Upper lobe of left lung (tissue), 4 donors: ENCODE measurements around the gene ZC3H14.

ENCODE experiments used
- EP300 ChIP-seq, 4 donors: sonication (generic); formaldehyde crosslinking; IDR thresholded peaks; one replicate each; pipeline ENCODE4 v1.5.1; 2017; ENCODE audit warnings: antibody characterized with exemption in 4 of 4, control low read depth in 2 of 4
- POLR2AphosphoS5 ChIP-seq, 2 donors: sonication (generic); formaldehyde crosslinking; IDR thresholded peaks; one replicate each; pipeline ENCODE4 v1.5.1; 2017; ENCODE audit warnings: antibody characterized with exemption in 2 of 2
- TF ChIP-seq, protein P1 (sequence below), 6 experiments: fragments of 450-650 bp in 4 of 6; fragments of 200-600 bp in 2 of 6; sonication (generic) in 2 of 6; IDR thresholded peaks; one replicate each; pipeline ENCODE4 v1.5.1; 2016 to 2019; ENCODE audit warnings: antibody characterized with exemption in 6 of 6

DNA sequence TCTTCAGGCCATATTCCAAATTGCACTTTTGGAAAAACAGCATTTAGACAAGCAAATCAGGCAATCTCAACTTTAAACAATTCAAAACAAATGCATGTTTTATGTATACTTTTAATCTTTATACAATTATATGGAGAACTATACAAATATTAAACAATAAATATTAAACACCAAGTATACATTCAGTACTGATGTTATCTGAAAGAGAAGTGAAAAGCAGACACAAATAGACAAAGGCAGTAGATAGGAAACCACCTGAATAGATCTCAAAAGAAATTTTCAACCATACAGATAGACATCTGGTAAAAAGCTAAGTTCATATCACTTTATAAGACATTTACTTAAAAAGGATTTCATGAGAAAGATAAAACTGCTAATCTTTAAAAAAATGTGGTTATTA is 65.2 kb downstream of the ZC3H14 start:
- TF ChIP-seq EP300 (IDR thresholded peaks at IDR 0.05) (no peak), POLR2AphosphoS5 (IDR thresholded peaks at IDR 0.05) (no peak)
- TF ChIP-seq, protein P1, sequence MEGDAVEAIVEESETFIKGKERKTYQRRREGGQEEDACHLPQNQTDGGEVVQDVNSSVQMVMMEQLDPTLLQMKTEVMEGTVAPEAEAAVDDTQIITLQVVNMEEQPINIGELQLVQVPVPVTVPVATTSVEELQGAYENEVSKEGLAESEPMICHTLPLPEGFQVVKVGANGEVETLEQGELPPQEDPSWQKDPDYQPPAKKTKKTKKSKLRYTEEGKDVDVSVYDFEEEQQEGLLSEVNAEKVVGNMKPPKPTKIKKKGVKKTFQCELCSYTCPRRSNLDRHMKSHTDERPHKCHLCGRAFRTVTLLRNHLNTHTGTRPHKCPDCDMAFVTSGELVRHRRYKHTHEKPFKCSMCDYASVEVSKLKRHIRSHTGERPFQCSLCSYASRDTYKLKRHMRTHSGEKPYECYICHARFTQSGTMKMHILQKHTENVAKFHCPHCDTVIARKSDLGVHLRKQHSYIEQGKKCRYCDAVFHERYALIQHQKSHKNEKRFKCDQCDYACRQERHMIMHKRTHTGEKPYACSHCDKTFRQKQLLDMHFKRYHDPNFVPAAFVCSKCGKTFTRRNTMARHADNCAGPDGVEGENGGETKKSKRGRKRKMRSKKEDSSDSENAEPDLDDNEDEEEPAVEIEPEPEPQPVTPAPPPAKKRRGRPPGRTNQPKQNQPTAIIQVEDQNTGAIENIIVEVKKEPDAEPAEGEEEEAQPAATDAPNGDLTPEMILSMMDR (IDR thresholded peaks at IDR 0.05) = no peak
